Raji (cell line): ENCODE measurements around the gene ELL2.

Experiments used
- POLR2A ChIP-seq: IDR thresholded peaks from 2 replicates; pipeline ENCODE4 v1.6.1; 2011; ENCODE audit warnings: low read depth, low read length, control low read depth; ENCODE audit not compliant: insufficient read depth

Gene ELL2

GRCh38 chr5:95951916-95952315 lies 9.7 kb downstream of the ELL2 start:
- no peak for TF ChIP-seq POLR2A

GRCh38 chr5:95949810-95950209 lies 11.8 kb downstream of the ELL2 start:
- no peak for TF ChIP-seq POLR2A

GRCh38 chr5:95948631-95949030 lies 13.0 kb downstream of the ELL2 start:
- TF ChIP-seq POLR2A = no peak

- TF ChIP-seq POLR2A = no peak
These were observed 15.2 kb downstream of the ELL2 start for GRCh38 chr5:95946451-95946850.

GRCh38 chr5:95942968-95943367 lies 18.7 kb downstream of the ELL2 start:
- TF ChIP-seq POLR2A = no peak

- TF ChIP-seq POLR2A = no peak
These were observed 19.2 kb downstream of the ELL2 start for GRCh38 chr5:95942414-95942813.

- no peak for TF ChIP-seq POLR2A
These were observed 19.9 kb downstream of the ELL2 start for GRCh38 chr5:95941756-95942155.

GRCh38 chr5:95940758-95941682 lies 20.6 kb downstream of the ELL2 start:
- no peak for TF ChIP-seq POLR2A

GRCh38 chr5:95939465-95939864 lies 22.2 kb downstream of the ELL2 start:
- TF ChIP-seq POLR2A = no peak

GRCh38 chr5:95938766-95939165 lies 22.9 kb downstream of the ELL2 start:
- TF ChIP-seq POLR2A = no peak

GRCh38 chr5:95938347-95938746 lies 23.3 kb downstream of the ELL2 start:
- no peak for TF ChIP-seq POLR2A

GRCh38 chr5:95937607-95938152 lies 24.0 kb downstream of the ELL2 start:
- no peak for TF ChIP-seq POLR2A

- no peak for TF ChIP-seq POLR2A
These were observed 24.7 kb downstream of the ELL2 start for GRCh38 chr5:95936812-95937397.

- TF ChIP-seq POLR2A = no peak
These were observed 26.0 kb downstream of the ELL2 start for GRCh38 chr5:95935553-95936100.

- no peak for TF ChIP-seq POLR2A
These were observed 27.3 kb downstream of the ELL2 start for GRCh38 chr5:95934207-95934804.

GRCh38 chr5:95932941-95933340 lies 28.7 kb downstream of the ELL2 start:
- no peak for TF ChIP-seq POLR2A
